Astrocyte (in vitro differentiated cells and primary cell): ENCODE results near the gene LYPD3. TPM values are rescaled to one million over a fixed set of nuclear protein-coding genes. Genes with fewer than 3 reads are reported as not detected.

ENCODE experiments used
- DNase-seq: peaks from one replicate; pipeline ENCODE4 v3.0.0-alpha.2; 2010; ENCODE audit warnings: low read depth
- FAIRE-seq: peaks from 2 replicates; lab custom pipeline; 2011; peaks lifted over from hg19 to GRCh38; lab: Jason Lieb, UNC
- H2AFZ ChIP-seq: 2 replicates; pipeline ENCODE4 v1.6.0; 2012; ENCODE audit warnings: low read depth, low read length, inconsistent platforms
- H3K27ac ChIP-seq: 2 replicates; pipeline ENCODE4 v1.5.1; 2011; ENCODE audit warnings: low read depth, low read length, inconsistent platforms
- H3K27me3 ChIP-seq: 2 replicates; pipeline ENCODE4 v1.6.0; 2011; ENCODE audit warnings: low read length, inconsistent platforms; ENCODE audit not compliant: insufficient read depth
- H3K36me3 ChIP-seq: 2 replicates; pipeline ENCODE4 v1.5.1; 2011; ENCODE audit warnings: low read length, inconsistent platforms; ENCODE audit not compliant: insufficient read depth
- H3K4me1 ChIP-seq: 2 replicates; pipeline ENCODE4 v1.5.1; 2011; ENCODE audit warnings: low read length, inconsistent platforms; ENCODE audit not compliant: insufficient read depth
- H3K4me2 ChIP-seq: 2 replicates; pipeline ENCODE4 v1.6.0; 2012; ENCODE audit warnings: low read length, inconsistent platforms
- H3K4me3 ChIP-seq: 2 replicates; pipeline ENCODE4 v1.5.1; 2011; ENCODE audit warnings: low read depth, mild to moderate bottlenecking, low read length, inconsistent platforms; ENCODE audit not compliant: insufficient read depth
- H3K79me2 ChIP-seq: 2 replicates; pipeline ENCODE4 v1.6.0; 2012; ENCODE audit warnings: mild to moderate bottlenecking, low read length, inconsistent platforms; ENCODE audit not compliant: insufficient read depth
- H3K9ac ChIP-seq: 2 replicates; pipeline ENCODE4 v1.6.0; 2012; ENCODE audit warnings: mild to moderate bottlenecking, low read length, inconsistent platforms
- H3K9me3 ChIP-seq: 2 replicates; pipeline ENCODE4 v1.5.1; 2012; ENCODE audit warnings: low read depth, mild to moderate bottlenecking, low read length, inconsistent platforms; ENCODE audit not compliant: insufficient read depth
- H4K20me1 ChIP-seq: 2 replicates; pipeline ENCODE4 v1.6.0; 2012; ENCODE audit warnings: low read length, inconsistent platforms; ENCODE audit not compliant: insufficient read depth
- H3K27ac Mint-ChIP-seq: one replicate; pipeline ENCODE4 v1.8.0; 2021; ENCODE audit warnings: mild to moderate bottlenecking, mixed read lengths; ENCODE audit not compliant: unreplicated experiment
- H3K27me3 Mint-ChIP-seq: one replicate; pipeline ENCODE4 v1.8.0; 2021; ENCODE audit warnings: low read depth, mixed read lengths; ENCODE audit not compliant: unreplicated experiment
- H3K36me3 Mint-ChIP-seq: one replicate; pipeline ENCODE4 v1.8.0; 2021; ENCODE audit warnings: low read depth, mixed read lengths; ENCODE audit not compliant: unreplicated experiment
- H3K4me1 Mint-ChIP-seq: one replicate; pipeline ENCODE4 v1.8.0; 2021; ENCODE audit warnings: low read depth, mixed read lengths; ENCODE audit not compliant: unreplicated experiment
- H3K4me3 Mint-ChIP-seq: one replicate; pipeline ENCODE4 v1.8.0; 2021; ENCODE audit warnings: mild to moderate bottlenecking, moderate library complexity, mixed read lengths; ENCODE audit not compliant: unreplicated experiment
- H3K9me3 Mint-ChIP-seq: one replicate; pipeline ENCODE4 v1.8.0; 2021; ENCODE audit warnings: mild to moderate bottlenecking, mixed read lengths; ENCODE audit not compliant: unreplicated experiment
- CTCF ChIP-seq: IDR thresholded peaks from 2 replicates; pipeline ENCODE4 v1.5.1; 2011; ENCODE audit warnings: low read depth, mild to moderate bottlenecking, inconsistent platforms, low read length, moderate library complexity; ENCODE audit not compliant: insufficient read depth
- EZH2 ChIP-seq: IDR thresholded peaks from 2 replicates; pipeline ENCODE4 v1.6.1; 2012; ENCODE audit warnings: mild to moderate bottlenecking, low read length, inconsistent platforms; ENCODE audit not compliant: insufficient read depth
- total RNA-seq: library from RNA; stranded (reverse); gene quantifications from 2 replicates; pipeline ENCODE4 v1.2.1, GENCODE V29; 2021

LYPD3 gene
- total RNA-seq, 1 donor from 2014 or later = 0.54 TPM

- no peak for DNase-seq
- Histone ChIP-seq H3K4me2 (no peak overlapping the region), H3K36me3 (no peaks in the 10 kb centered on the region), H3K4me1 (peaks cover 3% of the 10 kb centered on the region), H3K79me2 (no peaks in the 10 kb centered on the region), H3K9me3 (peaks cover 6% of the 10 kb centered on the region), H3K4me3 (no peak overlapping the region), H4K20me1 (no peaks in the 10 kb centered on the region), H2AFZ (no peak overlapping the region), H3K27me3 (peaks cover 7% of the 10 kb centered on the region), H3K27ac (no peak overlapping the region), H3K9ac (no peak overlapping the region)
- peaks cover 45% of the 10 kb centered on the region for H3K27me3 Mint-ChIP-seq
- H3K36me3 Mint-ChIP-seq = peaks cover 2% of the 10 kb centered on the region
- FAIRE-seq = no peak
- TF ChIP-seq EZH2 = no peak
- TF ChIP-seq CTCF = no peak
- H3K27ac Mint-ChIP-seq = no peak overlapping the region
- no peaks in the 10 kb centered on the region for H3K4me1 Mint-ChIP-seq
- H3K4me3 Mint-ChIP-seq = no peak overlapping the region
- no peaks in the 10 kb centered on the region for H3K9me3 Mint-ChIP-seq
These were observed 4.1 kb downstream of the LYPD3 start for GRCh38 chr19:43461303-43461702.

DNA sequence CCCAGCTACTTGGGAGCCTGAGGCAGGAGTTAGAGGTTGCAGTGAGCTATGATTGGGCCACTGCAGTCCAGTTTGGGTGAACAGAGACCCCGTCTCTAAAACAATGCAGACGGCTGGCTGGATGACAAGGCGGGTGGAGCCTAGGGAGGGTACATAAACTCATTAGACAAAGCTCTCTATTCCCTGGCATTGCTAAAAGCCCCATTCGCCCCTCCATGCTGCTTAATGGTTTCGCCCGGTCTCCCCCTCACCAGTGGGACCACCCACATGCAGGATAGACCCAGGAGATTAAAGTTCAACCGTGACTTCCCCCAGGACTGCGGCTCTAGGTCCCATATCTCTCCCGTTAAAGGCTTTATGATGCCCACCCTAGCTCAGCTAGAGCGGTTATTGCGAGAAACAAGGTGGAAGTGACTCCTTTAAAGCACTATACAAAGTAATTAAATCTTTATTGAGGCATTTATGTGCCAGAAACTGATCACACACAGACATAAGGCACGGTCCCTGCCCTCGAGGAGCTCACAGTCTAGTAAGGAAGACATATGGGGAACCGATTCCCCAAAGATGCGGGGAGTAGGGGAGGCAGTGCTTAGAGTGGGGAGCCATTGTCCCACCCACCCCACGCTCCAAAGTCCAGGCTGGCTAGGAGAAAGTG is 4.9 kb downstream of the LYPD3 start:
- peaks cover 43% of the 10 kb centered on the region for H3K27me3 Mint-ChIP-seq
- peaks cover 2% of the 10 kb centered on the region for H3K36me3 Mint-ChIP-seq
- FAIRE-seq = no peak
- H3K27ac ChIP-seq = no peak overlapping the region
- H3K4me1 ChIP-seq = peaks cover 3% of the 10 kb centered on the region
- no peak overlapping the region for H3K9ac ChIP-seq
- no peak overlapping the region for H3K4me2 ChIP-seq
- H3K27me3 ChIP-seq = peaks cover 7% of the 10 kb centered on the region
- no peak overlapping the region for H3K4me3 ChIP-seq
- no peaks in the 10 kb centered on the region for H3K9me3 Mint-ChIP-seq
- H3K27ac Mint-ChIP-seq = no peak overlapping the region
- no peaks in the 10 kb centered on the region for H3K79me2 ChIP-seq
- no peaks in the 10 kb centered on the region for H3K4me1 Mint-ChIP-seq
- DNase-seq = no peak
- no peak overlapping the region for H3K4me3 Mint-ChIP-seq
- H2AFZ ChIP-seq = no peak overlapping the region
- H3K36me3 ChIP-seq = no peaks in the 10 kb centered on the region
- H4K20me1 ChIP-seq = no peaks in the 10 kb centered on the region
- TF ChIP-seq CTCF = no peak
- no peak for TF ChIP-seq EZH2
- H3K9me3 ChIP-seq = peaks cover 6% of the 10 kb centered on the region

- Histone ChIP-seq H3K4me2 (no peak overlapping the region), H3K27me3 (peaks cover 1% of the 10 kb centered on the region), H3K9me3 (no peaks in the 10 kb centered on the region), H3K4me1 (no peaks in the 10 kb centered on the region), H3K27ac (no peak overlapping the region), H3K79me2 (no peaks in the 10 kb centered on the region), H3K36me3 (no peaks in the 10 kb centered on the region), H2AFZ (no peak overlapping the region), H3K9ac (no peak overlapping the region), H4K20me1 (no peaks in the 10 kb centered on the region), H3K4me3 (no peak overlapping the region)
- H3K27me3 Mint-ChIP-seq = peaks cover 42% of the 10 kb centered on the region
- FAIRE-seq = no peak
- no peak for TF ChIP-seq EZH2
- TF ChIP-seq CTCF = no peak
- H3K36me3 Mint-ChIP-seq = peaks cover 2% of the 10 kb centered on the region
- no peaks in the 10 kb centered on the region for H3K4me1 Mint-ChIP-seq
- H3K4me3 Mint-ChIP-seq = no peak overlapping the region
- H3K27ac Mint-ChIP-seq = no peak overlapping the region
- H3K9me3 Mint-ChIP-seq = no peaks in the 10 kb centered on the region
- DNase-seq = no peak
These were observed 7.6 kb downstream of the LYPD3 start for GRCh38 chr19:43457809-43458208.
